Measurements from ENCODE around the gene SLC4A3.

Gene SLC4A3

GRCh38 chr2:219595256-219595655 lies 32.2 kb upstream of the SLC4A3 start (continued):
- TF ChIP-seq ZNF398 (tag by site-specific recombination; IDR thresholded peaks at IDR 0.05) (peak; percentile 34; the same call in 1 of the 2 replicates), CTCF (tag by site-specific recombination; IDR thresholded peaks at IDR 0.05) (peak; percentile 36), PRDM10 (tag by site-specific recombination; IDR thresholded peaks at IDR 0.05) (peak; percentile 58), ZNF335 (tag by site-specific recombination; conservative IDR thresholded peaks at IDR 0.05) (peak; percentile 36)

- Histone ChIP-seq H3K36me3 (ENCODE audit: control insufficient read depth in 2 of 2, insufficient read depth in 1 of 2, low read length in 2 of 2) (peaks cover 0 to 11% of the 10 kb centered on the region in 2 experiments; a peak in 1 of 3 replicates), H3K27ac (ENCODE audit: extremely low read depth, low read depth, low read length) (peak overlapping the region; percentile 85), H3K4me1 (ENCODE audit: control insufficient read depth, insufficient read depth, low read length) (peaks cover 6% of the 10 kb centered on the region), H3K9me3 (ENCODE audit: control insufficient read depth, insufficient read depth, low read depth, low read length) (no peaks in the 10 kb centered on the region), H3K4me3 (ENCODE audit: low read depth, low read length) (peak overlapping the region; percentile 84)
- ChIA-PET POLR2A (interaction anchor here (0.6 to 4.4 kb wide), 12 partner anchors 20 to 210 kb away, joined by 3 to 44 read pairs (median 6); partner anchors contain the start of genes CHPF, DNPEP, INHA and OBSL1), CTCF (interaction anchor here (0.9 to 3.4 kb wide), 4 partner anchors 37 to 323 kb away, joined by 3 to 13 read pairs (median 8); no protein-coding TSS in a partner anchor)
- no peak for TF ChIP-seq HOXA7 (CRISPR knock-in tag; IDR thresholded peaks at IDR 0.05; ENCODE audit: borderline replicate concordance)
- TF ChIP-seq ZNF701 (tag by site-specific recombination; IDR thresholded peaks at IDR 0.05): no peak
- TF ChIP-seq ZNF544 (tag by site-specific recombination; IDR thresholded peaks at IDR 0.05): no peak
- TF ChIP-seq REST (tag by site-specific recombination; IDR thresholded peaks at IDR 0.05): no peak
- TF ChIP-seq ZSCAN5A (tag by site-specific recombination; IDR thresholded peaks at IDR 0.05): no peak
- TF ChIP-seq ZNF514 (tag by site-specific recombination; IDR thresholded peaks at IDR 0.05): no peak
- no peak for TF ChIP-seq ZNF513 (tag by site-specific recombination; IDR thresholded peaks at IDR 0.05)
- TF ChIP-seq ZNF843 (tag by site-specific recombination; IDR thresholded peaks at IDR 0.05): no peak
- TF ChIP-seq ZNF2 (tag by site-specific recombination; IDR thresholded peaks at IDR 0.05): no peak
- TF ChIP-seq ZNF202 (tag by site-specific recombination; IDR thresholded peaks at IDR 0.05; ENCODE audit: borderline replicate concordance): no peak
- no peak for TF ChIP-seq ZBTB1 (tag by site-specific recombination; IDR thresholded peaks at IDR 0.05)
- no peak for TF ChIP-seq ZBTB20 (tag by site-specific recombination; IDR thresholded peaks at IDR 0.05)
- no peak for TF ChIP-seq ZNF138 (tag by site-specific recombination; IDR thresholded peaks at IDR 0.05; ENCODE audit: borderline replicate concordance)
- TF ChIP-seq ATF2 (tag by site-specific recombination; IDR thresholded peaks at IDR 0.05; ENCODE audit: low read depth): no peak
- TF ChIP-seq ZFP69B (tag by site-specific recombination; IDR thresholded peaks at IDR 0.05): no peak
- TF ChIP-seq ZNF596 (tag by site-specific recombination; IDR thresholded peaks at IDR 0.05): no peak
These were observed 30.4 kb upstream of the SLC4A3 start for GRCh38 chr2:219596954-219597551.

Measured in HEK293 (cell line).